WTC11 (cell line): ENCODE measurements around the gene RNF224. TPM values are rescaled to one million over a fixed set of nuclear protein-coding genes. Genes with fewer than 3 reads are reported as not detected.

Source experiments
- ATAC-seq: fragments of 200-7000 bp; cut with Tn5 transposase; 2 replicates; pipeline ENCODE4 v1.10.0; 2021; ENCODE audit warnings: mild to moderate bottlenecking, moderate library complexity
- CTCF ChIA-PET: fragments of 300-600 bp; sonication (Branson Sonifier 250); formaldehyde crosslinking; loops from one replicate; lab custom pipeline; 2021; ENCODE audit warnings: antibody characterized with exemption; lab: Charles Lee
- POLR2A ChIA-PET: fragments of 350-600 bp; sonication (Branson Sonifier 250); formaldehyde crosslinking; loops from one replicate; lab custom pipeline; 2021; ENCODE audit warnings: antibody characterized with exemption; lab: Charles Lee
- DNase-seq: peaks from one replicate; pipeline ENCODE4 v3.0.0; 2021; ENCODE audit warnings: low spot score
- H3K27ac Mint-ChIP-seq: 2 replicates; pipeline ENCODE4 v1.8.0; 2021; ENCODE audit warnings: mixed read lengths
- H3K27me3 Mint-ChIP-seq: 2 replicates; pipeline ENCODE4 v1.8.0; 2021; ENCODE audit warnings: low read depth, mild to moderate bottlenecking, moderate library complexity, mixed read lengths
- H3K36me3 Mint-ChIP-seq: 2 replicates; pipeline ENCODE4 v1.8.0; 2021; ENCODE audit warnings: mixed read lengths
- H3K4me1 Mint-ChIP-seq: 2 replicates; pipeline ENCODE4 v1.8.0; 2022; ENCODE audit warnings: mixed read lengths
- H3K4me3 Mint-ChIP-seq: 2 replicates; pipeline ENCODE4 v1.8.0; 2021; ENCODE audit warnings: mild to moderate bottlenecking, moderate library complexity, mixed read lengths
- H3K9me3 Mint-ChIP-seq: 2 replicates; pipeline ENCODE4 v1.8.0; 2021; ENCODE audit warnings: mixed read lengths
- ARID4B ChIP-seq: sonication (generic); formaldehyde crosslinking; IDR thresholded peaks from 2 replicates; pipeline ENCODE4 v1.8.0; 2023; ENCODE audit warnings: missing genetic modification reagents, mild to moderate bottlenecking, borderline replicate concordance
- ATF2 ChIP-seq: sonication (generic); formaldehyde crosslinking; IDR thresholded peaks from 2 replicates; pipeline ENCODE4 v1.8.1; 2022; ENCODE audit warnings: low read depth, missing genetic modification reagents, borderline replicate concordance
- FOXP1 ChIP-seq: sonication (generic); formaldehyde crosslinking; IDR thresholded peaks from 2 replicates; pipeline ENCODE4 v1.8.0; 2022; ENCODE audit warnings: missing genetic modification reagents, mild to moderate bottlenecking, moderate library complexity, borderline replicate concordance
- KAT7 ChIP-seq: sonication (generic); formaldehyde crosslinking; IDR thresholded peaks from 2 replicates; pipeline ENCODE4 v1.8.1; 2023; ENCODE audit warnings: missing genetic modification reagents, mild to moderate bottlenecking, borderline replicate concordance
- MAX ChIP-seq: sonication (generic); formaldehyde crosslinking; IDR thresholded peaks from 2 replicates; pipeline ENCODE4 v1.8.0; 2022; ENCODE audit warnings: mild to moderate bottlenecking, missing genetic modification reagents
- TCF7 ChIP-seq: sonication (generic); formaldehyde crosslinking; IDR thresholded peaks from 2 replicates; pipeline ENCODE4 v1.8.0; 2022; ENCODE audit warnings: mild to moderate bottlenecking, low read depth, missing genetic modification reagents, moderate library complexity
- TEAD1 ChIP-seq: sonication (generic); formaldehyde crosslinking; IDR thresholded peaks from 2 replicates; pipeline ENCODE4 v1.8.0; 2022; ENCODE audit warnings: mild to moderate bottlenecking, missing genetic modification reagents
- ZBTB21 ChIP-seq: sonication (generic); formaldehyde crosslinking; IDR thresholded peaks from 2 replicates; pipeline ENCODE4 v1.8.1; 2023; ENCODE audit warnings: mild to moderate bottlenecking, missing genetic modification reagents, borderline replicate concordance
- ZBTB43 ChIP-seq: sonication (generic); formaldehyde crosslinking; IDR thresholded peaks from 2 replicates; pipeline ENCODE4 v1.8.1; 2023; ENCODE audit warnings: mild to moderate bottlenecking, missing genetic modification reagents
- ZNF232 ChIP-seq: sonication (generic); formaldehyde crosslinking; IDR thresholded peaks from 2 replicates; pipeline ENCODE4 v1.8.0; 2022; ENCODE audit warnings: mild to moderate bottlenecking, missing genetic modification reagents
- ZNF263 ChIP-seq: sonication (generic); formaldehyde crosslinking; IDR thresholded peaks from 2 replicates; pipeline ENCODE4 v1.8.1; 2022; ENCODE audit warnings: low read depth, mild to moderate bottlenecking, moderate library complexity, missing genetic modification reagents
- ZNF281 ChIP-seq: sonication (generic); formaldehyde crosslinking; IDR thresholded peaks from 2 replicates; pipeline ENCODE4 v1.8.0; 2023; ENCODE audit warnings: mild to moderate bottlenecking, missing genetic modification reagents
- total RNA-seq: library from RNA; stranded (reverse); gene quantifications from 3 replicates; pipeline ENCODE4 v1.2.3, GENCODE V29; 2021

The RNF224 gene
- total RNA-seq, 1 experiment from 2014 or later, result 0.59 TPM

- no peak for TF ChIP-seq ZNF263 (CRISPR knock-in tag)
- TF ChIP-seq TEAD1, result no peak
- TF ChIP-seq TCF7 (CRISPR knock-in tag), result no peak
- no peak for TF ChIP-seq ZNF232 (CRISPR knock-in tag)
- TF ChIP-seq, all 79 proteins: peak for 0
Observed at GRCh38 chr9:137195525-137196220, 31.6 kb upstream of the RNF224 start (continued).

GRCh38 chr9:137198051-137198901 is 29.0 kb upstream of the RNF224 start:
- DNase-seq, result no peak
- CTCF ChIA-PET, result interaction anchor here (1.3 to 2.5 kb wide), 5 partner anchors 9 to 38 kb away, joined by 3 to 14 read pairs (median 10); partner anchors contain the start of genes LRRC26, RNF224 and SSNA1
- no peak for ATAC-seq
- H3K27me3 Mint-ChIP-seq, result no peaks in the 10 kb centered on the region
- peaks cover 27% of the 10 kb centered on the region for H3K4me1 Mint-ChIP-seq
- peak overlapping the region; percentile 84 for H3K4me3 Mint-ChIP-seq
- TF ChIP-seq ZNF281 (CRISPR knock-in tag), result no peak
- TF ChIP-seq MAX (CRISPR knock-in tag), result no peak
- TF ChIP-seq ARID4B (CRISPR knock-in tag), result no peak
- no peak for TF ChIP-seq FOXP1 (CRISPR knock-in tag)
- no peak for TF ChIP-seq KAT7
- TF ChIP-seq ATF2 (CRISPR knock-in tag), result no peak
- no peak for TF ChIP-seq ZBTB43 (CRISPR knock-in tag)
- no peak for TF ChIP-seq ZBTB21
- POLR2A ChIA-PET, result interaction anchor here (0.6 kb wide), 1 partner anchor 120 kb away, joined by 4 read pairs; no protein-coding TSS in a partner anchor
- no peaks in the 10 kb centered on the region for H3K9me3 Mint-ChIP-seq
- H3K27ac Mint-ChIP-seq, result no peak overlapping the region
- H3K36me3 Mint-ChIP-seq, result no peaks in the 10 kb centered on the region
